GM18499 (cell line): Measurements from ENCODE around the gene ZNF492.
"Not testable (repeated sequence)": the region's sequence is repeated elsewhere in the genome, so short reads cannot be mapped to it uniquely, and the experiment has no call there.

ENCODE experiments used
- ATAC-seq: cut with Tn5 transposase; IDR thresholded peaks from one replicate; pipeline ENCODE4 v1.9.1; 2021; ENCODE audit warnings: moderate number of reproducible peaks; ENCODE audit not compliant: insufficient read depth, unreplicated experiment

The ZNF492 gene

GRCh38 chr19:22616659-22617058 is 17.5 kb upstream of the ZNF492 start:
- ATAC-seq, result no peak

DNA sequence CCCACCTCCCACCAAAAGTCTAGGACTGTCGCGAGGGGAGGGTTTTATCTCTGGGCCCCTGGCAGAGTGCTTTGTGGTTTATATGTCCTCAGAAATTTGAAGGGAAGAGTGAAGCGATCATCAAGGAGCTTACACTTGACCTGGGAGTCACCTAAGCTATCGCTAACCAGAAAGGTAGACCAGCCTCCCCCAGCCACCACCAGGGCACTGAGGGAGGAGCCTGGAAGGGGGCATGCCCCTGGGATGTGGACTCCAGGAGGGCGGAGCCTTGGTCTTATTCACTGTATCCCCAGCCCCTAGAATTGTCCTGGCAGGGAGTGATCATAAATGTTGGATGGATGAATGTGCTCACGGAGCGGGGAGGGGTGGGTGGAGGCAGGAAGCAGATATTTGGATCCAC is 16.9 kb upstream of the ZNF492 start:
- not testable (repeated sequence) for ATAC-seq

GRCh38 chr19:22617614-22618320 is 16.4 kb upstream of the ZNF492 start:
- no peak for ATAC-seq

DNA sequence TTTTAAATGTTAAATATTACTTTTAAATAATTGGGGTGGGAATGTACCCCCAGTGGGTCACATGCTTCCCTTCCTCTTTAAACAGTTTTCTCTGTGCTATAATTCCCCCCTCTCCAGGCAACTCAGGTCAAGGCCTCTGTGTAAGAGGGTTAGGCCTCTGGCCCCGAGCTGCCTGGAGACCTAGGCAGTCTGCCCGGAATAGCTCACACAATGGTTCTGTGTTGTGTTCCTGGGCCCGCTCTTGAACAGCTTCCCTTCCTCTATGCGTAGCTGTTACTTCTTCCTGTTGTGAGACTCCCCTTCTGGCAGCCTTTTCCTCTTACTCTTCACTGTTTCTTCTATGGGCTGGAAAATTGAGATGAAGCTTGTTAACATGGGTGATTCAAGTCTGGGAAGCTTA is 14.8 kb upstream of the ZNF492 start:
- no peak for ATAC-seq

DNA sequence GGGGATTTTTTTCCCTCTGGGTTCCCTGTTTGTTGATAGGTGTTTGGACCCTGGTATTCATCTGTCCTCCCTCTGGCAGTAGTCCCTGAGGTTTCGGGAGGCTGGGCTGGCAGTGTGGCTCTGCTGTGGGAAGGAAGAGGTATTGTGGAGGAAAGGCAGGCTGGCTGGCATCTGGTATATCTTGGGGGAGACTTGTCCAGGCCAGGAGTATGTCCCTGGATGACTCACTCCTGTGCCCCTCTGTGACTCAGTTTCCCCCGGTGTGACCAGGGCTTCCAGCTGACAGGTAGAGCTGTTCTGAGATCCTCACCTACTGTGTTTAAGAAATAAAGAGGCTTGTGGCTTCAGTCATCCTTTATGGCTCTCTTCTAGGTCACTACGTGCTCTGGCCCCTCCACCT is 14.2 kb upstream of the ZNF492 start:
- ATAC-seq, result no peak

GRCh38 chr19:22620401-22620800 is 13.7 kb upstream of the ZNF492 start:
- no peak for ATAC-seq

DNA sequence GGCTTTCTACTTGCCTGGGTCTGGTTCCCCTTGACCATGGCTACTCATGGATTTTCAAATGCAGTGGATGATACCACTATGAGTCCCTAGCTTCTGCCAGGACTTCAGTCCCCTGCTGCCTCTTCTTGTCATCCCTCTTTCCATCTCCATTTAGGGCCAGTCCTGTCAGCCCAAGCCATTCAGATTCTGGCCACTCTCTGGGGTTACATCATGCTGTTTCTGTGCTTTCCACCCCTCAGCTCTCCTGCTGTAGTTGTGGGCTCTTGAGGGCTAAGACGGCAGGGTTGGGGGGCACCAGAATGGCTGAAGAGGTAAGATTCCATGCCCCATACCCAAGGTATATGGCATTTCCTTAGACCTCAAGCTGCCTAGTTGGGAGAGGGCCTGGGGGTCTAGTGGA is 13.2 kb upstream of the ZNF492 start:
- ATAC-seq, result no peak

DNA sequence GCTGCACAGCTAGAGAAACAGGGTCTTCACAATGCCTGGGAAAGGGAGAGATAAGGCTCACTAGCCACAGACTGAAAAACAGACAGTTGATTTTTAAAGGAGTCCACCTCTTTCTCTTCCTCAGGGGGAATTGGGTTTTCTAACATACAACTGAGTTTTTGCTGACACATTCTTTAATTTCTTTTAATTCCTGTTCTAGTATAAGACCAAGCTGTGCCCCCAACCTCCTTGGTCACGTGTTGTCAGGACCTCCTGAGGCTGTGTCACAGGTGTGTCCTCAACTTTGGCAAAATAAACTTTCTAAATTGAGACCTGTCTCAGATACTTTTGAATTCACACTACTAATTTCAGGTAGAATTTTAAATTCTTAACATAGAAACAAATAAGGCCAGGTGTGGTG is 12.1 kb upstream of the ZNF492 start:
- no peak for ATAC-seq

DNA sequence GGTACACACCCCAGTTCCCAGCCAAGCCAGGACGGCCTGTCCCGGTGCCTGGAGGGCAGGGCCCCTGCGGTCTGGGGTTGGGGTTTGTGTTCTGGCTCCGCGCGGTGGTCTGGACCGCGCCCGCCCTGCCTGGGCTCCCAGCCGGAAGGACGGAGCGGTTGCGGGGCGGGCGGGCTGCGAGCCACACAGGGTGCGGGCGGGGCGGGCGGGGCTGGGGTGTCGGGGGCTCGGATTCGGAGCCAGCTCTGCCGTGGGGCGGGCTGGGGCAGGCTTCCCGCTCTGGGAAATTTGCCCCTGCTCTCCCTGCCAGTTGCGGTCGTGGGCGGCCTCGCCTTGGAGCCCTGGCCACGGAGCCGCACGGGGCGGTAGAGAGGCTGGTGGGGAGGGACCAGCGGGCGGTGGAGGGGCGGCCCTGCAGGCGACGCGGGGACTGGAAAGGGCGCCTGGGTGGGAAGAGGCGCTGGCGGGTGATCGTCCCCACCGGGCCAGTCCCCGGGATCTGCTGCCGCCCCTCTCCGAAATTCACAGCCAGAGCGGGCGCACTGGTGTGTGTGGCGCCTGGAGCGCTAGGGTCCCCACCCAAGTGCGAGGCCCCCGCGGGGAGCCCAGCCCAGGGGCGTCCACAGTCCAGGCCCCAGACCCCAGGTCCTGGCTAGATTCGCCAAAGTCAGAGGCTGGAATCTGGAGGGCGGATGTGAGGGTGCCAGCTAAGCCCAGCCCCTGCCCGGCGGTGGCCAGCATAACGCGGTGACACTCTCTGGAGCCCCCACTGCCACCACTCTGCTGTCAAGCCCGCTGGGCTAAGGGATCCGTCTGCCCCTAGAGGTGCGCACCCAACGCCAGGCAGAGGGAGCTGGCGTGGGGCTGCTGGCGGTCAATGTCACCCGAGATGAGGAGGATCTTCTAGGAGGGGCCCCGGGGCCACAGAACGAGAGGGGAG is 11.0 kb upstream of the ZNF492 start:
- ATAC-seq, result no peak

DNA sequence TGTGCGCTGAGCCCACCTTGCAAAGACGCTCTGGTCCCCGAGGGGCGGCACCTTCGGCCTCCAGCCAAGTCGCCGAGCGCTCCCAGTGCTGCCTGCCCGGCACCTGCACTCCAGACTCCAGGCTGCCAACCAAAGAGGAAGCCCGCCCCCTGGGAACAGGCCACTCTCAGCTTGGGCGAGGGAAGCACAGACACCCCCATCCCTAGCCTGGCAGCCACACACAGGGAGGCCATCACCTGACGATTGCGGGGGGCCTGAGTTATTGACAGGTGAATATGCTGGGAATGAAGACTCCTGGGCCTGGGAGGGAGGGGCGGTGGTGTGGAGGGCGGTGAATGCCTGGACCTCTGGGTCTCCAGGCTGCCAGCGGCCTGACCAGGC is 10.3 kb upstream of the ZNF492 start:
- ATAC-seq, result no peak

GRCh38 chr19:22625266-22626035 is 8.7 kb upstream of the ZNF492 start:
- ATAC-seq, result no peak

GRCh38 chr19:22627526-22627925 is 6.6 kb upstream of the ZNF492 start:
- no peak for ATAC-seq

DNA sequence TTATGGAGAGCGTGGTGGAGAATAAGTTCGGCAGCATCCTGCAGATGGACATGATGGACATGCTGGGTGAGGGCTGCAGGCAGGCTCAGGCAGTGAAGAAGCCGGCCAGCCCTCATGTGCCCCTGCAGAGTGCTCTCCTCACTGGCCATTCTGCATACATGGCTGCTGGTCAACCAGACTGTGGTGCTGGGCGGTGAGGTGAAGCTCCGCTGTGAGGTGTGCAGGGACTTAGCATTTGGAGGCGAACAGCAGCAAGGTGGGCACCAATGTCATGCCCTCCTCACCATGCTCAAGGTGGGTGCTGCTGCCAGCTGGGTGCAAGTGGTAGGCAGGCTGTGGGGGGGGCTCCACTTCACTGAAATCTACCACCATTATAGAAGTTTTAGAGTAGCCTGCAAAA is 5.7 kb upstream of the ZNF492 start:
- ATAC-seq, result no peak

DNA sequence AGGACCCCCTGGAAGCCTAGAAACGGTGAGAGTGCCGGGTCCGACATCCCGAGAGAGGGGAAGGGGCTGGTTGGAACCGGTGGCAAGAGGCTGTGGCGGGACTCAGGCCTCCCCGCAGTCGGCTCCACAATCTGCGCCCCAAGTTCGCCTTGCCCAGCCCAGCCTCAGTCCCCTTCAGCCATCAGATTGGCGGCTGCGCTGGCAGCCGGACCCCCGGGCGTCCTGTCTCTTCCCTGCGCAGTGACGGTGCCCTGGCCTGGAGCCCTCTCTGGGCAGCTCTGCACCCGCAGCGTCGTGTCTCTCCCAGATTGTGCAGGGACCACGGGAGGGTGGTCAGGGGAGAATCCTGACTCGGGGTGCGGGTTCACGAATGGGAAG is 315 bp downstream of the ZNF492 start:
- no peak for ATAC-seq

- ATAC-seq, result not testable (repeated sequence)
Measured at GRCh38 chr19:22685493-22685892, 51.4 kb downstream of the ZNF492 start.

GRCh38 chr19:22702661-22703060 is 68.5 kb downstream of the ZNF492 start:
- not testable (repeated sequence) for ATAC-seq

DNA sequence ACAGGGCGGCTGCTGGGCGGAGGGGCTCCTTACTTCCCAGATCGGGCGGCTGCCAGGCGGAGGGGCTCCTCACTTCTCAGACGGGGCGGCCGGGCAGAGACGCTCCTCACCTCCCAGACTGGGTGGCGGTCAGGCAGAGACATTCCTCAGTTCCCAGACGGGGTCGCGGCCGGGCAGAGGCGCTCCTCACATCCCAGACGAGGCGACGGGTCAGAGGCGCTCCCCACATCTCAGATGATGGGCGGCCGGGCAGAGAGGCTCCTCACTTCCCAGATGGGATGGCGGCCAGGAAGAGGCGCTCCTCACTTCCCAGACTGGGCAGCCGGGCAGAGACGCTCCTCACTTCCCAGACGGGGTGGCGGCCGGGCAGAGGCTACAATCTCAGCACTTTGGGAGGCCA is 69.0 kb downstream of the ZNF492 start:
- ATAC-seq, result not testable (repeated sequence)

DNA sequence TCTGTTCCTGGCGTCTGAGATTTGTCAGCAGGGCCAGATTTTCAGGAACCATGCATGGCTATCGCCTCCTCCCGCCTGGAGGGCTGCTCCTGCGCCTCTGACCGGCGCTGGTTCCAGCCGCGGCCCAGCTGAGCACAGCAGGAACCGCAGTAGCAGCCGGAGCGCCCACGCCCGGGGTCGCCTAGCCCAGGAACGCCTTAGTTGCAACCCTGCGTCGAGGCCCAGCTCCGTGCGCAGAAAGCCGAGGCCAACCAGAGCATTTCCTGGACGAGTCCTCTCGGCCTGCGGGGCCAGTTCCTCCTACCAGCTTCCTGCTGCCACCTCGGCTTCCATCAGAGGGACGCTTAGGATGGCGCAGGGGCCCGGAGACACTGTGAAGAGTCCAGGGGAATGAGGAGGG is 74.9 kb downstream of the ZNF492 start:
- ATAC-seq, result no peak
